CD4-positive, alpha-beta T cell treated with Interleukin-6 at 100 ng/mL for 8 hours (primary cell): ENCODE data around the gene ASIC4.

Experiments
- DNase-seq: peaks from one replicate; pipeline ENCODE4 v3.0.0-alpha.2; 2020; ENCODE audit warnings: mixed read lengths, low spot score

The ASIC4 gene

GRCh38 chr2:219567791-219568361, 53.6 kb downstream of the ASIC4 start:
- DNase-seq, result no peak

GRCh38 chr2:219569041-219569440, 54.8 kb downstream of the ASIC4 start:
- no peak for DNase-seq

- no peak for DNase-seq
Measured at GRCh38 chr2:219569635-219570034, 55.4 kb downstream of the ASIC4 start.

- DNase-seq, result no peak
Measured at GRCh38 chr2:219570194-219570923, 56.1 kb downstream of the ASIC4 start.

GRCh38 chr2:219570924-219571310, 56.6 kb downstream of the ASIC4 start:
- DNase-seq, result no peak

- no peak for DNase-seq
Measured at GRCh38 chr2:219571311-219572236, 57.3 kb downstream of the ASIC4 start, which contains the start of gene OBSL1. OBSL1 (minus strand) TSS chr2:219571539; CDS start chr2:219571232, 307 bp downstream.

- DNase-seq, result no peak
Measured at GRCh38 chr2:219572237-219573001, 58.1 kb downstream of the ASIC4 start, which contains the start of gene INHA. INHA (plus strand) TSS chr2:219572310; CDS start chr2:219572375, 65 bp downstream.

DNA sequence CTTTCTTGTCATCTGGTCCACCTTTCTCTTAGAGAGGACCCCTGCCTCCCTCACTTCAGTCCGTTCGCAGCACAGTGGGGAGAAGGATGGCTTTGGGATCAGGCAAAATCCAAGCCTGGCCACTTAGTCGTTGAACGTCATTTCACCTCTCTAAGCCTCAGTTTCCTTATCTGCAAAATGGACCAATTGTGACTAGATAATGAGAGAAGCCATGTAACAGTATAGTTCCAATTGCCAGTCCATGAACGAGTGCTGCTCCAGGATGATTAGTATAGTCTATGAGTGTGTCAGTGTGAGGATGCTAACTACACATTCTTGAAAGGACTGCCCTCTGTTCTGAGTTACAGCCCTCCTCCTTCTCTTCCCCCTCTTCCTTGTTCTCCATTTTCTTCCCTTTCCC, 58.9 kb downstream of the ASIC4 start:
- DNase-seq, result no peak

DNA sequence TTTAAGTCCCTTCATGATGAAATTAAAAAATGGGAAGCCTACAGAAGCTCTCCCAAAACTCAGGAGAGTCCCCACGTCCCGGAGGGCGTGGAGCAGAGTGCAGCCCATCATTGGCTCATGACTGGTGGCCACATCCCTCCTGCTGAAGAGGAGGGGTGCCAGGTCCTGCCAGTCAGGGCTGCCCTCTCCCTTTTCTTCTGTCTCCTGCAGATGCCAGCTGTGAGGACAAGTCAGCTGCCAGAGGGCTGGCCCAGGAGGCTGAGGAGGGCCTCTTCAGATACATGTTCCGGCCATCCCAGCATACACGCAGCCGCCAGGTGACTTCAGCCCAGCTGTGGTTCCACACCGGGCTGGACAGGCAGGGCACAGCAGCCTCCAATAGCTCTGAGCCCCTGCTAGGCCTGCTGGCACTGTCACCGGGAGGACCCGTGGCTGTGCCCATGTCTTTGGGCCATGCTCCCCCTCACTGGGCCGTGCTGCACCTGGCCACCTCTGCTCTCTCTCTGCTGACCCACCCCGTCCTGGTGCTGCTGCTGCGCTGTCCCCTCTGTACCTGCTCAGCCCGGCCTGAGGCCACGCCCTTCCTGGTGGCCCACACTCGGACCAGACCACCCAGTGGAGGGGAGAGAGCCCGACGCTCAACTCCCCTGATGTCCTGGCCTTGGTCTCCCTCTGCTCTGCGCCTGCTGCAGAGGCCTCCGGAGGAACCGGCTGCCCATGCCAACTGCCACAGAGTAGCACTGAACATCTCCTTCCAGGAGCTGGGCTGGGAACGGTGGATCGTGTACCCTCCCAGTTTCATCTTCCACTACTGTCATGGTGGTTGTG, 60.4 kb downstream of the ASIC4 start:
- DNase-seq, result no peak

GRCh38 chr2:219575566-219576504, 61.6 kb downstream of the ASIC4 start:
- DNase-seq, result no peak

GRCh38 chr2:219576505-219577388, 62.5 kb downstream of the ASIC4 start:
- no peak for DNase-seq

GRCh38 chr2:219578811-219579613, 64.7 kb downstream of the ASIC4 start:
- DNase-seq, result no peak

GRCh38 chr2:219581346-219581745, 67.1 kb downstream of the ASIC4 start:
- no peak for DNase-seq
